PFSK-1 (cell line): Measurements from ENCODE around the gene CNTNAP2.

ENCODE experiments used
- FOXP2 ChIP-seq: optimal IDR thresholded peaks from 2 replicates; pipeline ENCODE3; 2011; ENCODE audit warnings: borderline replicate concordance, control low read depth, inconsistent platforms; ENCODE audit not compliant: insufficient read depth; ENCODE audit errors: extremely low read length, extremely low read depth
- POLR2AphosphoS5 ChIP-seq: IDR thresholded peaks from 2 replicates; pipeline ENCODE4 v1.6.1; 2012; ENCODE audit warnings: low read depth, mild to moderate bottlenecking, control low read depth, low read length, moderate library complexity
- REST ChIP-seq, 2 experiments: IDR thresholded peaks; 2 replicates each; pipeline versions ENCODE4 v1.6.1 to v1.8.0; 2011 to 2012; ENCODE audit warnings: low read depth in 2 of 2, low read length in 2 of 2, control low read depth in 1 of 2, inconsistent platforms in 1 of 2, mild to moderate bottlenecking in 1 of 2, moderate library complexity in 1 of 2; ENCODE audit not compliant: insufficient read depth in 1 of 2
- SIN3A ChIP-seq: IDR thresholded peaks from 2 replicates; pipeline ENCODE4 v1.6.1; 2012; ENCODE audit warnings: mild to moderate bottlenecking, low read length, moderate library complexity, borderline replicate concordance; ENCODE audit not compliant: insufficient read depth
- TAF1 ChIP-seq: IDR thresholded peaks from 2 replicates; pipeline ENCODE4 v1.6.1; 2012; ENCODE audit warnings: low read length, control low read depth, borderline replicate concordance; ENCODE audit not compliant: insufficient read depth

CNTNAP2 gene

GRCh38 chr7:146528581-146528980 lies 412.0 kb downstream of the CNTNAP2 start:
- TF ChIP-seq POLR2AphosphoS5, result no peak
- TF ChIP-seq REST (IDR thresholded peaks at IDR 0.05; ENCODE audit: insufficient read depth in 1 of 2, low read depth in 2 of 2, low read length in 2 of 2), result no peak
- no peak for TF ChIP-seq SIN3A
- TF ChIP-seq FOXP2, result no peak
- no peak for TF ChIP-seq TAF1

DNA sequence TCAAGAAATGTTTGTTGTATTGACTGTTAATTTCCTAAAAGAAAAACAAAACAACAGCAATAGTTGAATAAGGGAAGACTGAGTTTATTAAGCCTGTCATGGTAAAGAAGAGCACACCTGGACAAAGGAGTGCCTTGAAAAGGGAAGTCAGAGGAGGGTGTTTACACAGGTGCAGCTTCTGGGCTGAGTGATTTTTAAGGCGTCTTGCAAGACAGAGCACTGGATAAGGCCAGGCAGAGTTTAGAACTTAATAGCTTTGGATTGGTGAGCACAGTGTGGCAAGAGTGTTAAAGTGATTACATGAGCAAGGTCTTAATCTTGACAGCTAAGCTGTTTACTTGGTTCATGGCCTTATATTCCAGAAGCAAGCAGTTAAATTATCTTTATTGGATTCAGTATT lies 423.2 kb downstream of the CNTNAP2 start:
- TF ChIP-seq SIN3A (no peak), POLR2AphosphoS5 (no peak), REST (IDR thresholded peaks at IDR 0.05; ENCODE audit: insufficient read depth in 1 of 2, low read depth in 2 of 2, low read length in 2 of 2) (no peak), FOXP2 (no peak), TAF1 (no peak)

GRCh38 chr7:146542101-146542500 lies 425.5 kb downstream of the CNTNAP2 start:
- no peak for TF ChIP-seq SIN3A
- TF ChIP-seq TAF1, result no peak
- no peak for TF ChIP-seq REST (IDR thresholded peaks at IDR 0.05; ENCODE audit: insufficient read depth in 1 of 2, low read depth in 2 of 2, low read length in 2 of 2)
- TF ChIP-seq FOXP2, result no peak
- TF ChIP-seq POLR2AphosphoS5, result no peak

DNA sequence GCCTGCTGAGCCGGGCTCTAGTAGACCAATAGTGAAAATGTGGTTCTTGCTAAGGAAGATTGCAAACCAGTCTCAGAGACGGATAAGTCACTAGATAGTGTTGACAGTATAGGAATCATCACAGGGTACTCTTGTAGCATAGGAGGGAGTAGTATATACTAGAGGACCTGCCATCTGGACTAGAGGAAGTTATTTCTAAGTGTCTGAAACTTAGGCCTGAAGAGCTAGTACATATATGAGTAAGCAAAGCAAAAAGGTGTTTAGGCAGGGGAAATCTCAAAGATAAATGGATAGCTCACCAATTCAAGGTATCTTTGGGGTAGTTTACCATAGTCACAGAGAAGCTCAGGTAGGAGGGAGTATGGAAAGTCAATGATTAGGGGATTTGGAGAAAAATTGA lies 428.1 kb downstream of the CNTNAP2 start:
- no peak for TF ChIP-seq REST (IDR thresholded peaks at IDR 0.05; ENCODE audit: insufficient read depth in 1 of 2, low read depth in 2 of 2, low read length in 2 of 2)

DNA sequence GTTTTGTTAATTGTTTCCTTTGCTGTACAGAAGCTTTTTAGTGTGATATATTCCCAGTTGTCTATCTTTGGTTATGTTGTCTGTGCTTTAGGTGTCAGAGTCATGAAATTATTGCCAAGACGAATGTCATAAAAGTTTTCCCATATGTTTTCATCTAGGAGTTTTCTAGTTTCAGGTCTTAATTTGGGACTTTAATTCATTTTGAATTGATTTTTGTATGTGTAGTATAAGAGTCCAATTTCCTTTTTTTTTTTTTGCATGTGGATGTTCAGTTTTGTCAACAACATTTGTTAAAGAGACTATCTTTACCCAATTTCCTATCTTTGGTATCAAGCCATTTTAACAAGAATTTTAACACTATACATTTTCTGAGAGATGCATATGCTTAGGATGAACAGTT lies 432.2 kb downstream of the CNTNAP2 start:
- no peak for TF ChIP-seq REST (IDR thresholded peaks at IDR 0.05; ENCODE audit: insufficient read depth in 1 of 2, low read depth in 2 of 2, low read length in 2 of 2)
- no peak for TF ChIP-seq TAF1
- TF ChIP-seq FOXP2, result no peak
- no peak for TF ChIP-seq SIN3A
- TF ChIP-seq POLR2AphosphoS5, result no peak
